Fibroblast of mammary gland (primary cell): ENCODE results near the gene PADI2.
"Not testable (repeated sequence)": the region's sequence is repeated elsewhere in the genome, so short reads cannot be mapped to it uniquely, and the experiment has no call there.

Experiments used
- DNase-seq: peaks from one replicate; pipeline ENCODE4 v3.0.0-alpha.2; 2010; ENCODE audit warnings: low read depth
- H3K4me3 ChIP-seq: 2 replicates; pipeline ENCODE4 v1.5.1; 2011; ENCODE audit warnings: low read depth, mild to moderate bottlenecking, low read length, moderate library complexity; ENCODE audit not compliant: control insufficient read depth
- TF ChIP-seq, protein P1 (sequence below): conservative IDR thresholded peaks from 2 replicates; pipeline ENCODE4 v1.5.1; 2011; ENCODE audit warnings: low read depth, low read length, inconsistent platforms; ENCODE audit not compliant: control insufficient read depth, insufficient read depth

PADI2 gene

GRCh38 chr1:17065666-17066065 is 53.6 kb downstream of the PADI2 start:
- TF ChIP-seq, protein P1, sequence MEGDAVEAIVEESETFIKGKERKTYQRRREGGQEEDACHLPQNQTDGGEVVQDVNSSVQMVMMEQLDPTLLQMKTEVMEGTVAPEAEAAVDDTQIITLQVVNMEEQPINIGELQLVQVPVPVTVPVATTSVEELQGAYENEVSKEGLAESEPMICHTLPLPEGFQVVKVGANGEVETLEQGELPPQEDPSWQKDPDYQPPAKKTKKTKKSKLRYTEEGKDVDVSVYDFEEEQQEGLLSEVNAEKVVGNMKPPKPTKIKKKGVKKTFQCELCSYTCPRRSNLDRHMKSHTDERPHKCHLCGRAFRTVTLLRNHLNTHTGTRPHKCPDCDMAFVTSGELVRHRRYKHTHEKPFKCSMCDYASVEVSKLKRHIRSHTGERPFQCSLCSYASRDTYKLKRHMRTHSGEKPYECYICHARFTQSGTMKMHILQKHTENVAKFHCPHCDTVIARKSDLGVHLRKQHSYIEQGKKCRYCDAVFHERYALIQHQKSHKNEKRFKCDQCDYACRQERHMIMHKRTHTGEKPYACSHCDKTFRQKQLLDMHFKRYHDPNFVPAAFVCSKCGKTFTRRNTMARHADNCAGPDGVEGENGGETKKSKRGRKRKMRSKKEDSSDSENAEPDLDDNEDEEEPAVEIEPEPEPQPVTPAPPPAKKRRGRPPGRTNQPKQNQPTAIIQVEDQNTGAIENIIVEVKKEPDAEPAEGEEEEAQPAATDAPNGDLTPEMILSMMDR, result no peak
- no peak for DNase-seq

GRCh38 chr1:17062751-17063150 is 56.5 kb downstream of the PADI2 start:
- DNase-seq, H3K4me3 ChIP-seq: not testable (repeated sequence)

More at GRCh38 chr1:17065666-17066065, 53.6 kb downstream of the PADI2 start:
- H3K4me3 ChIP-seq, result no peak overlapping the region

GRCh38 chr1:17061892-17062291 is 57.4 kb downstream of the PADI2 start:
- H3K4me3 ChIP-seq, result no peak overlapping the region
- no peak for DNase-seq
- TF ChIP-seq, protein P1, result no peak

DNA sequence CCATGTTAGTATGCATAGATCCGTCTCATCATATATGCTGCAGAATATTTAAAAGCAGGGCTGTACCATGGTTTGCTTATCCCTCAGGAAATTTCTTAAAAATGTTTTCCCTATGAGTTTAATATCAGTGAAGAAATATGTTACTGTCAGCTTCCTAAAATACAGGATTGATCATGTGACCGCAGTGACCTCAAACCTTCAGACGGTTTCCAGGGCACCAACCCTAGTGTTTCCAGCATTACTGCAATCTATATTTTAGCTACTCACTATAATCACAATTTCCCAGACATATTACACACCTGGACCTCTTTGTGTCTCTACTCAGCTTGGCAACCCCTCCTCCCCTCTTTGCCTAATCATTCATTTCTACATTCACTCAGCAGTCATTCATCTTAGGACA is 57.8 kb downstream of the PADI2 start:
- H3K4me3 ChIP-seq, result no peak overlapping the region
- DNase-seq, result no peak
- TF ChIP-seq, protein P1, result no peak

GRCh38 chr1:17060306-17060749 is 58.9 kb downstream of the PADI2 start:
- TF ChIP-seq, protein P1, result no peak
- DNase-seq, result peak; percentile 47
- H3K4me3 ChIP-seq, result no peak overlapping the region

DNA sequence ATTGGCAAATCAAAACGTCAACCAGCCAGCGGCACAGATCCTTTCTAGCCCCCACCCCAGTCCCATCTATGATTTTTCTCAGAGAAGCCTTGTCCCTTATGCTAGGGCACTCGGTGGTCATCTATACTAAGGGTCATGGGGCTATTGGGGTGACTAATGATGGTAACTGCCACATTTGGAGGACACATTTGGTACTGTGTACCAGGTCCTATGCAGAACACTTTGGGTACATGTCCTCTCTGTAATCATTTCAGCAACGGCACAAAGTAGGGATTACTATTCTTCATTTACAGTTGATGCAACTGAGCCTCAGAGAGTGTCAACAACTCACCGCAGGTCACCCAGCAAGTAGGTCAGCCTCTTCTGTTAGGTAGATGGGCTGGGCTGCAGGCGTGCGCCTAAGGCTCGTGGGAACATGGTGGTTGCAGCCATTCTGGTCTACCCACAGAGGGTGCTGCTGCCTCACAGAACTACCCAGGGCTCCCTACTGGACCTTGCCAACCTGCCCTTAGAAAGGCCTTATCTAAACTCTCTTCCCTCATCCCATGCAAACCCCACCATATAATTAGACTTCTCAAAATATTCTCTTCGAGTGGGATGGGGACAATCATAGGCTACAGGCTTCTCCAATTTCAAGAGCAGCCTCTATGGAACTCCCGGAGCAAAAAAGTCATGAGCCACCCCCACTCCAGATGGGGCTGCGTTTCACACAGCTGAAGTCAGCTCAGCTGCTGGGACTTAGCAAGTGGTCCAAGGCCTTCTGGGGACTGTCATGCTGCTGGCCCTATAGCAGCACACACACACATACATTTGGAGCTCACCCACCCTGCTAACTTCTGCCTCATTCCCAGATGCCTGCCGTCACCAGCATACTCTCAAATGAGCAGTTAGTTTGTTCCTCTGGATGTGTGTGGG is 59.6 kb downstream of the PADI2 start:
- H3K4me3 ChIP-seq, result no peak overlapping the region

DNA sequence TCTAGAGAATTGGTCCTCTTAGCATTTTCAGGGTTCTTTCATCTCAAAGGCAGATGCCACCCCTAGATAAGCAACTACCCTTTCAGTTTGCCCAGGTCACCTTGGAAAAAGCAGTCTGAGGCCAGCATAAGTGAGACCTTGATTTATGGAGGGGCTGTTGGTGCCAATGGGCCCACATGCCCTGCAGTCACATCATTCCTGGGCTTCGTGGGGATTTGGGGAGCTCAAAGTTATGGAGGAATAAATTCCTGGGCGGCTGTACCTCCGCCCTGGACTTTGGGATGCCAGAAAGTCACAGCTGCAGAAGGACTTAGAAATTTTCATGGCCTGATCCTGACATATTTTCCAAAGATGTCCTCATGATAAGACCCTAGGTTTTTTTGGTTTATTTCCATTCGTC is 62.7 kb downstream of the PADI2 start:
- TF ChIP-seq, protein P1, result no peak
- no peak overlapping the region for H3K4me3 ChIP-seq

More for the DNA sequence above, 59.6 kb downstream of the PADI2 start:
- TF ChIP-seq, protein P1, result peak; percentile 75
- peak; percentile 70 for DNase-seq

More for the DNA sequence above, 62.7 kb downstream of the PADI2 start:
- DNase-seq, result no peak
